ENCODE data around the gene CCNQ.

DNA sequence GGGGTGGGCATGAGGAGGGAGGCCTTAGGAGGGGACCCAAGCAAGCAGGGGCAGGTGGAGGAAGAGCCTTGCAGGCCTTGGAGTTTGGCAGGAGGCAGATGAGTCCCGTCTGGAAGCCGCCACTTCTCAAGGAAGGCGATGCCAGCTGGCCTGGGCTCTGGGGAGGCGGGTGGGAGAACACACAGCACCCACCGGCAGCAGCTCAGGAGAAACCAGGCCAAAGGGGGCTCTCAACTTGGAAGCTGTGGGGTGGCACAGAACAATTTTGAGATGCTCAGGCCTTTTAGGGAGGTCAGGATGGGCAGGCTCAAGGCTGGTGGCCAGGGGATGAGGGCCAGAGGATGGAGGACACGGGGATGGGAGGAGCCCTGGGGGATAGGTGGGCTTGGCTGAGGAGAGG, 36.4 kb upstream of the CCNQ start:
- TF ChIP-seq, protein P1, sequence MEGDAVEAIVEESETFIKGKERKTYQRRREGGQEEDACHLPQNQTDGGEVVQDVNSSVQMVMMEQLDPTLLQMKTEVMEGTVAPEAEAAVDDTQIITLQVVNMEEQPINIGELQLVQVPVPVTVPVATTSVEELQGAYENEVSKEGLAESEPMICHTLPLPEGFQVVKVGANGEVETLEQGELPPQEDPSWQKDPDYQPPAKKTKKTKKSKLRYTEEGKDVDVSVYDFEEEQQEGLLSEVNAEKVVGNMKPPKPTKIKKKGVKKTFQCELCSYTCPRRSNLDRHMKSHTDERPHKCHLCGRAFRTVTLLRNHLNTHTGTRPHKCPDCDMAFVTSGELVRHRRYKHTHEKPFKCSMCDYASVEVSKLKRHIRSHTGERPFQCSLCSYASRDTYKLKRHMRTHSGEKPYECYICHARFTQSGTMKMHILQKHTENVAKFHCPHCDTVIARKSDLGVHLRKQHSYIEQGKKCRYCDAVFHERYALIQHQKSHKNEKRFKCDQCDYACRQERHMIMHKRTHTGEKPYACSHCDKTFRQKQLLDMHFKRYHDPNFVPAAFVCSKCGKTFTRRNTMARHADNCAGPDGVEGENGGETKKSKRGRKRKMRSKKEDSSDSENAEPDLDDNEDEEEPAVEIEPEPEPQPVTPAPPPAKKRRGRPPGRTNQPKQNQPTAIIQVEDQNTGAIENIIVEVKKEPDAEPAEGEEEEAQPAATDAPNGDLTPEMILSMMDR (conservative IDR thresholded peaks at IDR 0.05) = no peak
- no peak for TF ChIP-seq ZFX (IDR thresholded peaks at IDR 0.05)
